Prostate gland (tissue), 2 donors: ENCODE results near the gene MAP4K3.

Source experiments
- CTCF ChIP-seq, 4 experiments: fragments of 200-600 bp in 2 of 4; fragments of 450-650 bp in 2 of 4; sonication (generic) in 2 of 4; IDR thresholded peaks; 1 replicate in 3 of 4; 2 replicates in 1 of 4; pipeline ENCODE4 v1.5.1; 2016 to 2019; ENCODE audit warnings: antibody characterized with exemption in 4 of 4, mild to moderate bottlenecking in 2 of 4, moderate library complexity in 2 of 4
- POLR2A ChIP-seq: fragments of 450-650 bp; IDR thresholded peaks from one replicate; pipeline ENCODE4 v1.6.1; 2016; ENCODE audit warnings: antibody characterized with exemption, mild to moderate bottlenecking
- POLR2AphosphoS5 ChIP-seq: sonication (generic); formaldehyde crosslinking; IDR thresholded peaks from one replicate; pipeline ENCODE4 v1.6.1; 2017; ENCODE audit warnings: antibody characterized with exemption

DNA sequence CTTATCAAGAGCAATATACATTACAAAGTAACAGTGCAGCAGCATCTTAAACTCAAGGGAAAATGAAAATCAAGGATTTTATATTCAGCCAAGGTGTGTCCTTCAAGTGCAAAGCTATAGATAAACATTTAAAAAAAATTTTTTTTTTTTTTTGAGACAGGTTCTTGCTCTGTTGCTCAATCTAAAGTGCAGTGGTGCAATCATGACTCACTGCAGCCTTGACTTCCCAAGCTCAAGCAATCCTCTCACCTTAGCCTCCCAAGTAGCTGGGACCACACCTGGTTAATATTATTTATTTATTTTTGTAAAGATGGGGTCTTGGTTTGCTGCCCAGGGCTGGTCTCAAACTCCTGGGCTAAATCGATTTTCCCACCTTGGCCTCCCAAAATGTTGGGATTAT is 202.3 kb downstream of the MAP4K3 start:
- TF ChIP-seq CTCF (IDR thresholded peaks at IDR 0.05) (no peak), POLR2A (no peak), POLR2AphosphoS5 (no peak)
